Panc1 (cell line): ENCODE results near the gene SLC2A3.
"Not testable (repeated sequence)": the region's sequence is repeated elsewhere in the genome, so short reads cannot be mapped to it uniquely, and the experiment has no call there.

Source experiments
- CTCF ChIP-seq: fragments of 450-650 bp; IDR thresholded peaks from 2 replicates; pipeline ENCODE4 v1.5.1; 2017; ENCODE audit warnings: mild to moderate bottlenecking
- POLR2AphosphoS5 ChIP-seq: IDR thresholded peaks from 2 replicates; pipeline ENCODE4 v1.6.1; 2012; ENCODE audit warnings: mild to moderate bottlenecking, low read depth, low read length, moderate library complexity
- REST ChIP-seq, 2 experiments: IDR thresholded peaks; 2 replicates each; pipeline ENCODE4 v1.6.1; 2011 to 2012; ENCODE audit warnings: low read depth in 2 of 2, control low read depth in 1 of 2, low read length in 1 of 2, mild to moderate bottlenecking in 1 of 2, moderate library complexity in 1 of 2; ENCODE audit not compliant: insufficient read depth in 1 of 2

- TF ChIP-seq CTCF; REST (IDR thresholded peaks at IDR 0.05; ENCODE audit: insufficient read depth in 1 of 2, low read depth in 2 of 2, low read length in 1 of 2); POLR2AphosphoS5: not testable (repeated sequence)
Measured at GRCh38 chr12:7964669-7965068, 28.7 kb upstream of the SLC2A3 start.
